ENCODE measurements around the gene SDC1.

The SDC1 gene

GRCh38 chr2:20212871-20213503 lies 11.9 kb downstream of the SDC1 start:
- DNase-seq: no peak

GRCh38 chr2:20212459-20212870 lies 12.5 kb downstream of the SDC1 start:
- no peak for DNase-seq

- DNase-seq: no peak
Measured at GRCh38 chr2:20211860-20212458, 13.0 kb downstream of the SDC1 start.

- no peak for DNase-seq
Measured at GRCh38 chr2:20211420-20211819, 13.5 kb downstream of the SDC1 start.

GRCh38 chr2:20210462-20210861 lies 14.5 kb downstream of the SDC1 start:
- DNase-seq: no peak

GRCh38 chr2:20209373-20210109 lies 15.4 kb downstream of the SDC1 start:
- DNase-seq: no peak

GRCh38 chr2:20208476-20208859 lies 16.5 kb downstream of the SDC1 start:
- DNase-seq: no peak

- no peak for DNase-seq
Measured at GRCh38 chr2:20207051-20207450, 17.9 kb downstream of the SDC1 start.

- no peak for DNase-seq
Measured at GRCh38 chr2:20205915-20206524, 18.9 kb downstream of the SDC1 start.

GRCh38 chr2:20205069-20205468 lies 19.9 kb downstream of the SDC1 start:
- no peak for DNase-seq

- no peak for DNase-seq
Measured at GRCh38 chr2:20203521-20204225, 21.3 kb downstream of the SDC1 start.

GRCh38 chr2:20203072-20203471 lies 21.9 kb downstream of the SDC1 start:
- no peak for DNase-seq

- no peak for DNase-seq
Measured at GRCh38 chr2:20201671-20202070, 23.3 kb downstream of the SDC1 start.

GRCh38 chr2:20200697-20201555 lies 24.0 kb downstream of the SDC1 start:
- DNase-seq: no peak

- no peak for DNase-seq
Measured at GRCh38 chr2:20199633-20200270, 25.2 kb downstream of the SDC1 start.

- no peak for DNase-seq
Measured at GRCh38 chr2:20198796-20199632, 25.9 kb downstream of the SDC1 start.

- no peak for DNase-seq
Measured at GRCh38 chr2:20198001-20198400, 26.9 kb downstream of the SDC1 start.

- DNase-seq: no peak
Measured at GRCh38 chr2:20197192-20197591, 27.7 kb downstream of the SDC1 start.

GRCh38 chr2:20196657-20197161 lies 28.2 kb downstream of the SDC1 start:
- peak; percentile 36 for DNase-seq

- DNase-seq: no peak
Measured at GRCh38 chr2:20196053-20196656, 28.8 kb downstream of the SDC1 start.
